Ovary (tissue), 9 donors: Measurements from ENCODE around the gene NR4A1. TPM values are rescaled to one million over a fixed set of nuclear protein-coding genes. Genes with fewer than 3 reads are reported as not detected.

Experiments
- DNase-seq, 5 donors: peaks; one replicate each; pipeline ENCODE4 v3.0.0-alpha.2; 2019 to 2020
- H3K27ac ChIP-seq, 2 donors: fragments of 200-600 bp; one replicate each; pipeline versions ENCODE4 v1.5.1 to v1.8.0; 2019 to 2022
- H3K27me3 ChIP-seq: fragments of 200-600 bp; one replicate; pipeline ENCODE4 v1.8.0; 2022
- H3K36me3 ChIP-seq: fragments of 200-600 bp; sonication (generic); one replicate; pipeline ENCODE4 v1.5.1; 2019
- H3K4me1 ChIP-seq: one replicate; pipeline ENCODE4 v1.8.1; 2013; ENCODE audit warnings: mild to moderate bottlenecking, moderate library complexity; ENCODE audit not compliant: insufficient read depth
- H3K4me3 ChIP-seq: fragments of 200-600 bp; sonication (generic); one replicate; pipeline ENCODE4 v1.5.1; 2017
- H3K9me3 ChIP-seq, 2 donors: fragments of 200-600 bp in 1 of 2; sonication (generic) in 1 of 2; one replicate each; pipeline versions ENCODE4 v1.5.1 to v1.8.1; 2013 to 2019; ENCODE audit warnings: mild to moderate bottlenecking in 1 of 2, moderate library complexity in 1 of 2
- CTCF ChIP-seq, 3 donors: fragments of 450-650 bp in 2 of 3; fragments of 200-600 bp in 1 of 3; IDR thresholded peaks; one replicate each; pipeline versions ENCODE4 v1.5.1 to v1.8.0; 2016 to 2022; ENCODE audit warnings: antibody characterized with exemption in 3 of 3, mild to moderate bottlenecking in 1 of 3
- EP300 ChIP-seq: sonication (generic); formaldehyde crosslinking; IDR thresholded peaks from one replicate; pipeline ENCODE4 v1.6.1; 2017; ENCODE audit warnings: antibody characterized with exemption
- POLR2A ChIP-seq: fragments of 450-650 bp; IDR thresholded peaks from one replicate; pipeline ENCODE4 v1.6.1; 2017; ENCODE audit warnings: antibody characterized with exemption, mild to moderate bottlenecking, moderate library complexity
- WGBS, 3 donors: extraction: QIAGEN DNeasy Blood & Tissue Kit in 1 of 3; methylation state at CpG; one replicate each; pipeline versions ENCODE4 v1.1.5 to v1.1.7; 2013 to 2017; 5-methylcytosine and 5-hydroxymethylcytosine counted together
- intact Hi-C, 4 donors: fragments of 100-400 bp; cut with DNase I; formaldehyde crosslinking; loops; one replicate each; pipeline versions ENCODE4 v1.11.0 to v1.15.1; 2022 to 2023
- polyA plus RNA-seq, 2 donors: library from polyadenylated mRNA; stranded (reverse); fragments of 200-250 nt in 1 of 2; fragments of 350-450 nt in 1 of 2; fragmentation: Illumina TruSeq in 1 of 2; extraction: RNeasy Lipid Tissue Mini Kit (QIAGEN cat#74804) in 1 of 2; gene quantifications; one replicate each; pipeline ENCODE4 v1.2.3, GENCODE V29; 2013 to 2014
- total RNA-seq, 7 donors: library from RNA; depleted of rRNA in 2 of 7; stranded (reverse); fragments of >200 nt in 2 of 7; fragmentation: NEBNext Ultra II Directional in 3 of 7; extraction: Animal tissue kit (Norgen Biotek cat#: 25700) in 3 of 7; gene quantifications; one replicate each; pipeline versions ENCODE4 v1.1.0 to v1.2.4, GENCODE V29; 2016 to 2023
- donor health status: DM: no; HTN: no; CAD: no; lungs with moderate emphysema.
- donor health status: DM: no; HTN: no; CAD: no.
- donor health status: Bipolar disorder and iron deficiency.
- donor health status: DM: yes; HTN: yes; CAD: no.
- donor health status: DM: no; HTN: no; CAD: no.
- donor health status: DM: yes; HTN: yes; CAD: no.

Gene NR4A1
- total and polyA plus RNA-seq, 9 donors, result 41.7 to 1,603 (median 246) TPM

DNA sequence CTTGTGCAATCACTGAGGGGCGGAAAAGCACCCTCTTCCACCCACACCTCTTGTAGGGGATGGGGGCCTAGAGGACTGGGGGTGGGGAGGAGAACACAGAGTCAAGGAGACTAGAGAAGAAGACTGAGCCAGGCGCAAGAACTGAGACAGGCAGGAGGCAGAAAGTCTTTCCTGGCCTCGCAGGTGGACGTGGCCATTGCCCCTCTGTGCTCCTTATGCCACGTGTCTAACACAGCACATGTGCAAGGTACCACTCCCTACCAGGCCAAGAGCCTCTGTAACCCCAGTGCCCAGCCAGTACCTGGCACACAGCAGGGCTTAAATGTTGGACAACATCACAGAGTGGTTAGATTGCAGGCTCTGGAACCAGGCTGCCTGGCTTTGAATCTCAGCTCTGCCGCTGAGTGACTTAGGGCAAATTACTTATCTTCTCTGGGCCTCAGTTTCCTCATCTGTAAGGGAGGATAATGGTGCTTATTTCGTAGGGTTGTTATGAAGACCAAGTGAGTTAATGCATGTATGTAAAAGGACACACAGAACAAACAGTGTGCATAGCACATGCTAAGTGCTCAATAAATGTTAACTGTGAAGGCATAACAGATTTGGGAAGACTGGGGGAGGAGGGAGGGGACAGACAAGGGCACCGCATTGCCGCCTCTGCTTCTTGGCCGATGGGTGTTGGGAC, 45.9 kb upstream of the NR4A1 start:
- Histone ChIP-seq H3K27me3 (no peaks in the 10 kb centered on the region), H3K9me3 (no peaks in the 10 kb centered on the region), H3K4me3 (no peak overlapping the region), H3K4me1 (peaks cover 13% of the 10 kb centered on the region), H3K36me3 (no peaks in the 10 kb centered on the region), H3K27ac (peak overlapping the region in 1 of 2 donors; percentile 26)
- intact Hi-C loops, result loop anchor here in 2 of 4 donors (2.0 to 5.0 kb wide), 2 partner anchors 19 to 77 kb away; no protein-coding TSS in a partner anchor
- no peak for TF ChIP-seq CTCF (IDR thresholded peaks at IDR 0.05)
- TF ChIP-seq EP300, result no peak
- no peak for TF ChIP-seq POLR2A
- DNase-seq, result peak in 1 of 5 donors; percentile 35
- WGBS, 3 donors, result 89 to 96% (median 94%) methylated on average over 10 of the region's 10 CpGs

DNA sequence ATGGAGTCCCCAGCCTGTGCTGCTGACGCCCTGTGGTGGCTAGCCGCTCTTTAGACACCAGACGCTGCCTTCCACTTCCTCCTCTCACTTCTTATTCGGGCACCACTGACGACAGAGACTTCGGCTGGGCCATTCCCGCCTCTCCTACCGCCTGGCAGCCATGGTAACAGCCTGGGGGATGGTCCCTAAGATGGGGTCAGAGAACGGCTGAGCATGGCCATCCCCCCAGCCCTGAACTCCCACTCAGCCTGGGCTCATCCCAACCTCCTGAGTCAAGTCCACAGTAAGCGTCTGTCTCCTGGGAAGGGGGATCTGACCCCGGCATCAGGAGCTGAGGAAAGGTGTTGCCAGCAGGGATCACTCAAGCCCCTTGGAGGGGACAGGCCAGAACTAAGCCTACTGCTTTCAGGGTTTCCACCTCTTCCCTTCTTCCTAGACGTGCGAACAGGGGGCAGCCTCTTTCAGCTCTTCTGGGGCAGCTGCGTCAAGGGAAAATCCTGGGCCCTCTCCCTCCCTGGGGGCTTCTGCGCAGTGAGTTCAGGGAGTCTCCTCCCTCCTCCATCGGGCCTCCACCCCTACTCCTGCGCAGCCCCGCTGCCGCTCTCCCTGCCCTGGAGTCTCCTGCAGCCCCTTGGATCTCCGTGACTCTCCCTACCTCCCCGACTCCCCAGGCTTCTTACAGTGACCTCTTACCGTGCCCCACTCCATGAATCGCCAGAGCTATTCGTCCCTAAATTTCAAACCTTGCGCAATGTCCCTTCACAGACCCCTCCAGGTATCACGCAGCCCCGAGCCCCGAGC, 45.1 kb upstream of the NR4A1 start:
- Histone ChIP-seq H3K27ac (peak overlapping the region; percentile 26 to 98), H3K9me3 (no peaks in the 10 kb centered on the region), H3K4me3 (peak overlapping the region; percentile 86), H3K4me1 (peaks cover 19% of the 10 kb centered on the region), H3K36me3 (no peaks in the 10 kb centered on the region), H3K27me3 (no peaks in the 10 kb centered on the region)
- 41 to 50% (median 44%) methylated on average over 27 to 28 of the region's 28 CpGs for WGBS, 3 donors
- peak in 1 of 5 donors; percentile 63 for DNase-seq
- intact Hi-C loops, result loop anchor here in 2 of 4 donors (2.0 to 5.0 kb wide), 2 partner anchors 19 to 76 kb away; no protein-coding TSS in a partner anchor
- TF ChIP-seq POLR2A, result no peak
- TF ChIP-seq CTCF (IDR thresholded peaks at IDR 0.05), result no peak
- TF ChIP-seq EP300, result no peak

GRCh38 chr12:52006726-52007157, 44.5 kb upstream of the NR4A1 start, which contains the start of gene TAMALIN:
TSS of gene TAMALIN (plus strand) at chr12:52006946. CDS start at chr12:52007020, 74 bp downstream.
- peak; percentile 82 to 88 (median 87) for DNase-seq
- no peaks in the 10 kb centered on the region for H3K36me3 ChIP-seq
- peak within 1 kb of the TSS; percentile 87 to 98 for H3K27ac ChIP-seq
- H3K4me1 ChIP-seq, result peaks cover 23% of the 10 kb centered on the region
- H3K4me3 ChIP-seq, result peak within 1 kb of the TSS; percentile 86
- intact Hi-C loops, result loop anchor here in 1 of 4 donors (5.0 kb wide), 1 partner anchor 76 kb away; no protein-coding TSS in a partner anchor
- no peaks in the 10 kb centered on the region for H3K9me3 ChIP-seq
- WGBS, 3 donors, result 0 to 1% (median 1%) methylated on average over 14 to 60 of the region's 60 CpGs
- no peaks in the 10 kb centered on the region for H3K27me3 ChIP-seq
- TF ChIP-seq POLR2A (peak; percentile 88), CTCF (IDR thresholded peaks at IDR 0.05) (no peak), EP300 (no peak)

GRCh38 chr12:52007158-52007921, 43.9 kb upstream of the NR4A1 start:
- no peaks in the 10 kb centered on the region for H3K9me3 ChIP-seq
- intact Hi-C loops, result loop anchor here in 1 of 4 donors (5.0 kb wide), 1 partner anchor 75 kb away; no protein-coding TSS in a partner anchor

More at GRCh38 chr12:52007158-52007921, 43.9 kb upstream of the NR4A1 start:
- Histone ChIP-seq H3K27ac (peak overlapping the region; percentile 87 to 98), H3K27me3 (no peaks in the 10 kb centered on the region), H3K36me3 (no peaks in the 10 kb centered on the region), H3K4me1 (peaks cover 26% of the 10 kb centered on the region), H3K4me3 (peak overlapping the region; percentile 86)
- DNase-seq, result peak; percentile 73 to 80 (median 78)
- WGBS, 3 donors, result 1 to 5% (median 2%) methylated on average over 56 to 72 of the region's 72 CpGs
- TF ChIP-seq POLR2A (no peak), CTCF (IDR thresholded peaks at IDR 0.05) (no peak), EP300 (no peak)
